Spleen (tissue), 7 donors: ENCODE measurements around the gene HTATSF1.

ENCODE experiments used
- POLR2A ChIP-seq, 3 donors: fragments of 450-650 bp; IDR thresholded peaks; one replicate each; pipeline ENCODE4 v1.5.1; 2017; ENCODE audit warnings: antibody characterized with exemption in 3 of 3, mild to moderate bottlenecking in 1 of 3
- TF ChIP-seq, protein P1 (sequence below), 11 experiments: fragments of 200-600 bp in 7 of 11; fragments of 450-650 bp in 4 of 11; sonication (generic) in 4 of 11; IDR thresholded peaks in 8 of 11; conservative IDR thresholded peaks in 3 of 11; 1 replicate in 7 of 11; 2 replicates in 4 of 11; pipeline versions ENCODE4 v1.4.0 to v1.8.0; 2016 to 2021; ENCODE audit warnings: antibody characterized with exemption in 11 of 11, inconsistent platforms in 4 of 11, mild to moderate bottlenecking in 1 of 11
- donor health status: DM: no; HTN: no; CAD: no; lungs with moderate emphysema.
- donor health status: DM: no; HTN: no; CAD: no.
- donor health status: DM: no; HTN: no; CAD: no.

GRCh38 chrX:136450050-136450830 lies 47.2 kb upstream of the HTATSF1 start:
- TF ChIP-seq, protein P1, sequence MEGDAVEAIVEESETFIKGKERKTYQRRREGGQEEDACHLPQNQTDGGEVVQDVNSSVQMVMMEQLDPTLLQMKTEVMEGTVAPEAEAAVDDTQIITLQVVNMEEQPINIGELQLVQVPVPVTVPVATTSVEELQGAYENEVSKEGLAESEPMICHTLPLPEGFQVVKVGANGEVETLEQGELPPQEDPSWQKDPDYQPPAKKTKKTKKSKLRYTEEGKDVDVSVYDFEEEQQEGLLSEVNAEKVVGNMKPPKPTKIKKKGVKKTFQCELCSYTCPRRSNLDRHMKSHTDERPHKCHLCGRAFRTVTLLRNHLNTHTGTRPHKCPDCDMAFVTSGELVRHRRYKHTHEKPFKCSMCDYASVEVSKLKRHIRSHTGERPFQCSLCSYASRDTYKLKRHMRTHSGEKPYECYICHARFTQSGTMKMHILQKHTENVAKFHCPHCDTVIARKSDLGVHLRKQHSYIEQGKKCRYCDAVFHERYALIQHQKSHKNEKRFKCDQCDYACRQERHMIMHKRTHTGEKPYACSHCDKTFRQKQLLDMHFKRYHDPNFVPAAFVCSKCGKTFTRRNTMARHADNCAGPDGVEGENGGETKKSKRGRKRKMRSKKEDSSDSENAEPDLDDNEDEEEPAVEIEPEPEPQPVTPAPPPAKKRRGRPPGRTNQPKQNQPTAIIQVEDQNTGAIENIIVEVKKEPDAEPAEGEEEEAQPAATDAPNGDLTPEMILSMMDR (IDR thresholded peaks at IDR 0.05 in 8 of 11, conservative IDR thresholded peaks at IDR 0.05 in 3 of 11), result no peak
- no peak for TF ChIP-seq POLR2A (IDR thresholded peaks at IDR 0.05)
